Measurements from ENCODE around the gene LEMD3.

LEMD3 gene

GRCh38 chr12:65208964-65209654, 39.7 kb downstream of the LEMD3 start:
- DNase-seq (ENCODE audit: low read depth), result no peak

GRCh38 chr12:65209655-65210043, 40.3 kb downstream of the LEMD3 start:
- DNase-seq (ENCODE audit: low read depth), result no peak

- no peak for DNase-seq (ENCODE audit: low read depth)
Measured at GRCh38 chr12:65217086-65217485, 47.7 kb downstream of the LEMD3 start.

GRCh38 chr12:65220761-65221160, 51.4 kb downstream of the LEMD3 start:
- DNase-seq (ENCODE audit: low read depth), result no peak

- peak; percentile 24 for DNase-seq (ENCODE audit: low read depth)
Measured at GRCh38 chr12:65229441-65229840, 60.1 kb downstream of the LEMD3 start.

GRCh38 chr12:65232476-65233077, 63.2 kb downstream of the LEMD3 start:
- peak; percentile 19 for DNase-seq (ENCODE audit: low read depth)

GRCh38 chr12:65237153-65237552, 67.8 kb downstream of the LEMD3 start:
- DNase-seq (ENCODE audit: low read depth), result no peak

- no peak for DNase-seq (ENCODE audit: low read depth)
Measured at GRCh38 chr12:65238609-65239008, 69.2 kb downstream of the LEMD3 start.

GRCh38 chr12:65248656-65249633, 79.6 kb downstream of the LEMD3 start:
- peak; percentile 7 for DNase-seq (ENCODE audit: low read depth)

GRCh38 chr12:65252515-65252914, 83.1 kb downstream of the LEMD3 start:
- DNase-seq (ENCODE audit: low read depth), result no peak

- no peak for DNase-seq (ENCODE audit: low read depth)
Measured at GRCh38 chr12:65257986-65258385, 88.6 kb downstream of the LEMD3 start.

GRCh38 chr12:65259501-65259900, 90.1 kb downstream of the LEMD3 start:
- DNase-seq (ENCODE audit: low read depth), result no peak

- no peak for DNase-seq (ENCODE audit: low read depth)
Measured at GRCh38 chr12:65263777-65264176, 94.4 kb downstream of the LEMD3 start.

GRCh38 chr12:65266408-65266807, 97.0 kb downstream of the LEMD3 start:
- DNase-seq (ENCODE audit: low read depth), result no peak

GRCh38 chr12:65269603-65270002, 100.2 kb downstream of the LEMD3 start:
- DNase-seq (ENCODE audit: low read depth), result no peak

GRCh38 chr12:65274602-65275272, 105.4 kb downstream of the LEMD3 start:
- DNase-seq (ENCODE audit: low read depth), result no peak

- DNase-seq (ENCODE audit: low read depth), result no peak
Measured at GRCh38 chr12:65275627-65276026, 106.2 kb downstream of the LEMD3 start.

- DNase-seq (ENCODE audit: low read depth), result no peak
Measured at GRCh38 chr12:65276916-65277530, 107.6 kb downstream of the LEMD3 start.

- no peak for DNase-seq (ENCODE audit: low read depth)
Measured at GRCh38 chr12:65277994-65278575, 108.7 kb downstream of the LEMD3 start.

GRCh38 chr12:65278576-65279368, 109.4 kb downstream of the LEMD3 start, which contains the start of gene MSRB3:
TSS of gene MSRB3 (plus strand) at chr12:65278683. CDS start at chr12:65308580, 29,897 bp downstream.
- DNase-seq (ENCODE audit: low read depth), result peak; percentile 64

Data from stromal cell of bone marrow (primary cell).